NCI-H2171 treated with DMSO at 0.1 percent for 48 hours (cell line): ENCODE results near the gene KCNJ16.

ENCODE experiments used
- DNase-seq: peaks from one replicate; lab custom pipeline; 2025; lab: John Stamatoyannopoulos, UW

The KCNJ16 gene

DNA sequence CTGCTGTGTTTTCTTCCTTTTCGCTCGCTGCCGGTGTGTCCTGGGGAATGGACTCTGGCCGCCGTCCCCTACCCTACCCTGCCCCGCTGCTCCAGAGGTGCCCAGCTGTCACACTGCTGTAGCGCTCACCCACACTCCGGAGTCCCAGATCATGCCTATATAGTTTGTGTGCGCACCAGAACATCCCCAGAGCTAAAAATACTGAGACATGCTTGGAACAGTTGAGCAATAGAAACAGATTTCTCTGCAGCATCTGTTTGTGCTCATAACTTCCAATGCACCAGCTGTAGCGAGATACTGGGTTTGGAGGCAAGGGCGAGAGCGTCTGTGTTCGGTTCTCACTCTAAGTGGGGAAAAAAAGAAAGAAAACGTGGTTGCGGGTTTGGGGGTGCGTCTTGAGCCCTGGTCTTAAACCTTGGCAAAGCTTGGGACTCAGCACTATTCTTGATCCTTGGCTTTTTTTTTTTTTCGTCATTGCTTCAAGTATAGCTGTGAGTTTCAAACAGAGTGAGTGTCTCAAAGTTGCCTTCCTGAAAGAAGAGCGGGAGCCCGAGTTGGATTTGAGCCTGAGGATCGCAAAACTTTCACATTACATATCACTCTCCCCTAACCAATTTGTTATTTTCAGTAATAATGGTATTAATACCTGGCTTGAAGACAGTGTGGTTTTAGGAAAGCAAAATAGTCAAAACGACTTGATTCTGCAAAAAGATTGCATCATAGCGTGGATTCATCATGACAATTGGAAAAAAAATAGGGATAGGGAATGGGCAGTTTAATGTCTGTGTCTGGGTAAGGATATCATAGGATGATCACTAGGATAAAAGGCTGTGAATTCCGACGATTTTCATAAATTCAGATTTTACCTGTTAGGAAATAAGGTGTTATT lies 94.9 kb downstream of the KCNJ16 start:
- DNase-seq = peak; percentile 66

- peak; percentile 61 for DNase-seq
Measured at GRCh38 chr17:70171159-70171558, 96.1 kb downstream of the KCNJ16 start.

- no peak for DNase-seq
Measured at GRCh38 chr17:70172449-70172848, 97.4 kb downstream of the KCNJ16 start.

DNA sequence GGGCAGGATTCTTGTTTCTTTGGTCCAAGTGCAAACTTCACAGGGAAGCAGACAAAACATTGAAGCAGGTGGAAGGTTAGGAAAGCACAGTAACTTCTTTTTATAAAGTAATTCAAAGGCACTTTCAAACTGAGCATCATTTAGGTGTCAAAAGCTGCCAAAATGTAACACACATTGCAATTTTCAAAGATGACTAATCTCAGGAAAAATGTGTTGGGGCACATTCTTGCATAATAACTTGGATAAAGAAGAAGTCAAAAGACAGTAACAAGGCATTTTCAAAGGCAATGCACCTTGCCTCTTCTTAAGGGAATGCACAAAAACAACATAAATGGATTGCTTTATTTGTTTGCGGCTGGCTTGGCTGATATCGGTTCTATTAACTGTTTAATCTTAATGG lies 97.9 kb downstream of the KCNJ16 start:
- DNase-seq = no peak

DNA sequence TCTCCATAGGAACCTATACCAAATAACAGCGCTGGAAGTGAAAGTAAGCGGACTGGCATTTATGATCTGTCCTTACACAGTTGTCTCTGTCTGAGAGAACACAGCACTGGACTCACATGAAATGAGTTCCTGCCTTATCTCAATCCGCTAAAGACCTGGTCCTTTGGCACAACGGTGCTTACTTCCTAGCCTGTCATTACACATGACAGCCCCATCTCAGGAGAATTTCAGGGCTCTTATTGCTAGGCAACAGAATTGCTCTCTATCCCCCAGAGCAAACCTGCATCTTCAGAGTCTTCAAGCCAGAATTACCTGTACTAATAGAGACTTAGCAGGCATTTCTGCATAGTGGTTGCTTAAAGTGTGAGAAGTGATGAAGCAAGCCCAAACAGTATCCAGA lies 98.7 kb downstream of the KCNJ16 start:
- DNase-seq = no peak

DNA sequence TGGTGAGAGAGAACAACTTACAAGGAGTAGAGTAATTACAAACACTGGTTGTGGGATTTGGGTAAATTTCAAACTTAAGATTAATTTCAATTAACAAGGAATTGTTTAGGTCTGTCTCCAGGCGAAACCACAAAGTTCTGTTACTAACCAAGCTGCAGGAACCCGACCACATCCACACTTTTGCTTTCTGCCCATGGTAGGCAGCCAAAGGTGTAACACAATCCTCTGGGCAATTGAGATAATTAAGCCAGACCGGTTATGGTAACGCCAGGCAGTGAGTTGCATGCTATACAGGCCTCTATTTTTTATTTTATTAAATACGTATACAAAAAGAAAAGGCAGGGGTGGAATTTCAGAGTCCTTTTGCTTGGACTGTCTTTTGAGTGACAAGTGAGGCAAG lies 106.4 kb downstream of the KCNJ16 start:
- DNase-seq = peak; percentile 40

DNA sequence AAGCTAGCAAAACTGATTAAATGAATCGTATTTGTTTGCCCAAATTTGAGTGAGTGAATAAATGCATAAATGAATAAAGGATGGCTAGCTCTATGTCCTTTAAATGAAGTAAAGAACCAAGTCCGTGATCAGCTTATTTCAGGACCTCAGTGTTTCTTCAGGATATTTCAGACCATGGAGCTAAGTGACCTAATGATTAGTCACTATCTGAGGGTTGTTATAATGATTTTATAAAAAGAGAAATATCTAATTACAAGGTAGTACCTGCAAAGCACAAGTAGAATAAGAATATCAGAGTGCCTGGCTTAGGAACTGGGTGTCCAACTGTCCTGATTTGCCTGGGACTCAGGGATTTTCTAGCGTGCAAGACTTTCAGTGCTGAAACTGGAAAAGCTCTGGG lies 106.8 kb downstream of the KCNJ16 start:
- DNase-seq = no peak

GRCh38 chr17:70183508-70183907 lies 108.5 kb downstream of the KCNJ16 start:
- no peak for DNase-seq

DNA sequence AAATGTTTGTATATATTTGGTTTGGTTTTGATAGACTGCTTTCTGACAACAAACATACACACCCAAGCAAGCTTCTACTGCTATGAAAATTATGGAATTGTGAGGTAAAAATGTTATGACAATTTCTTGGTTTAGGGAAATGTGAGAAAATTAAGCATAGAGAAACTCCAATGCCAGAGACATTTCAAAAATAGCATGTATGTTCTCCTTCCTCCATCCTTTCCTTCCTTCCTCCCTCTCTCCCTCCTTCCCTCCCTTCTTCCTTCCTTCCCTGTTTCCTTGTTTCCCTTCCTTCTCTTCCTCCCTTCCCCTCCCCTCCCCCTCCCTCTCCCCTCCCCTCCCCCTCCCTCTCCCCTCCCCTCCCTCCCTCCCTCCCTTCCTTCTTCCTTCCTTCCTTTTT lies 109.2 kb downstream of the KCNJ16 start:
- DNase-seq = no peak

DNA sequence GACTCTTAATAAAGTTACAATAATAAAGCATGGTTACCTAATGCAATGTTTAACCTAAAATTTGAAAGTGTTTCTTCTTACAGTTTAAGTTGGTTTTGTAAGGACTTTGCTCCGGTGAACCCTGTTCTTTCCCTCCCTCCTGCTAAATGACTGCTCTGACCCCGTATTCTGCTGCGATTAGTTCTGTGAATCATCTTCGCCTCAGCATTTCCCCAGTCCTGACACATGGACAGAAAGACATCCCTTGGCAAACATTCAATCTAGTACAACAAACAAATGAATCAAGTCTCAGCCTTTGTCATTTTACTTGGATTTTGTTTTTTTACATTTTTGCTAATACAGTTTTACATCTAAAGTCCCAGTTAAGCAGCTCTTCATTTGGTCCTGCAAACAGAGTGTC lies 109.7 kb downstream of the KCNJ16 start:
- DNase-seq = no peak
